Neural cell (in vitro differentiated cells): Measurements from ENCODE around the gene SOAT2.

Source experiments
- EZH2 ChIP-seq: fragments of 200-600, 300-800 bp; shearing (Covaris generic), sonication (generic); IDR thresholded peaks from 2 replicates; pipeline ENCODE4 v1.6.1; 2014; ENCODE audit warnings: antibody characterized with exemption, low read length, borderline replicate concordance, mild to moderate bottlenecking; ENCODE audit not compliant: insufficient read depth, poor library complexity, severe bottlenecking
- TF ChIP-seq, protein P1 (sequence below): fragments of 450-650 bp; IDR thresholded peaks from 2 replicates; pipeline ENCODE4 v1.5.1; 2014; ENCODE audit warnings: antibody characterized with exemption, mild to moderate bottlenecking, moderate library complexity; ENCODE audit not compliant: poor library complexity, severe bottlenecking

- TF ChIP-seq, protein P1, sequence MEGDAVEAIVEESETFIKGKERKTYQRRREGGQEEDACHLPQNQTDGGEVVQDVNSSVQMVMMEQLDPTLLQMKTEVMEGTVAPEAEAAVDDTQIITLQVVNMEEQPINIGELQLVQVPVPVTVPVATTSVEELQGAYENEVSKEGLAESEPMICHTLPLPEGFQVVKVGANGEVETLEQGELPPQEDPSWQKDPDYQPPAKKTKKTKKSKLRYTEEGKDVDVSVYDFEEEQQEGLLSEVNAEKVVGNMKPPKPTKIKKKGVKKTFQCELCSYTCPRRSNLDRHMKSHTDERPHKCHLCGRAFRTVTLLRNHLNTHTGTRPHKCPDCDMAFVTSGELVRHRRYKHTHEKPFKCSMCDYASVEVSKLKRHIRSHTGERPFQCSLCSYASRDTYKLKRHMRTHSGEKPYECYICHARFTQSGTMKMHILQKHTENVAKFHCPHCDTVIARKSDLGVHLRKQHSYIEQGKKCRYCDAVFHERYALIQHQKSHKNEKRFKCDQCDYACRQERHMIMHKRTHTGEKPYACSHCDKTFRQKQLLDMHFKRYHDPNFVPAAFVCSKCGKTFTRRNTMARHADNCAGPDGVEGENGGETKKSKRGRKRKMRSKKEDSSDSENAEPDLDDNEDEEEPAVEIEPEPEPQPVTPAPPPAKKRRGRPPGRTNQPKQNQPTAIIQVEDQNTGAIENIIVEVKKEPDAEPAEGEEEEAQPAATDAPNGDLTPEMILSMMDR = no peak
- TF ChIP-seq EZH2 = no peak
Observed at GRCh38 chr12:53171725-53172329, 68.5 kb downstream of the SOAT2 start.
